Activated T-cell treated with anti-CD3 and anti-CD28 coated beads for 1 hour (primary cell): Measurements from ENCODE around the gene PDLIM7.

Experiments used
- DNase-seq: peaks from one replicate; pipeline ENCODE4 v3.0.0-alpha.2; 2020; ENCODE audit warnings: low read depth

Gene PDLIM7

DNA sequence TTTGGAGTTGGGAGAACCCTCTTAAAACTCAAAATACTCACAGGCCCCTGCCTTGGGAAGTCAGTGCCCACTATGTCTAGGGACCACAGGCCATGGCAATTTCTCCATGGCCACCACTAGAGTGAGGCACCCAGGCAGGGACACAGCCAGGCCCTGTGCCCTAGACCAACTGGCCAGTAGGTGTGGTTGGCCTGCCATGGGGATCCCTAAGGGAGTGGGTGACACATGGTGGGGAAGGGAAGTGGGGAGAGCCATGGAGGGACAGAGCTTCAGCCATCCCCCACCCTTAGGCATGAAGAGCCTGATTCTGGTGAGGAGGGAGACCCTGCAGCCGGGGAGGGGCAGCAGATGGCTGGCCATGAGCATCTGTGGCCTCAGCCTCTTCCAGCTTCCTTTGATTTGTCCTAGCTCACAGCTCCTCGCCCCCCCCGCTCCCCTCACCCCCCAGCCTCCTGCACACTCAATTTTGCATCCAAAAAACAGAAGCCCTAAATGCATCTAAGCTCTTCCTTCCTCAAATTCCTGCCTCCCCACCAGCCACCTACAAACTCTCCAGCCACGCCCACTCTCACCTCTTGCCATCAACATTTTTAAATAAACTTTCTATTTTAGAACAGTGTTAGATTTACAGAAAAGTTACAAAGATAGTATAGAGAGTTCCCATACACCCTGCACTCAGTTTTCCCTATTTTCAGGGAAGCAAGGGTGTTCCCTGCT, 22.4 kb downstream of the PDLIM7 start:
- no peak for DNase-seq

DNA sequence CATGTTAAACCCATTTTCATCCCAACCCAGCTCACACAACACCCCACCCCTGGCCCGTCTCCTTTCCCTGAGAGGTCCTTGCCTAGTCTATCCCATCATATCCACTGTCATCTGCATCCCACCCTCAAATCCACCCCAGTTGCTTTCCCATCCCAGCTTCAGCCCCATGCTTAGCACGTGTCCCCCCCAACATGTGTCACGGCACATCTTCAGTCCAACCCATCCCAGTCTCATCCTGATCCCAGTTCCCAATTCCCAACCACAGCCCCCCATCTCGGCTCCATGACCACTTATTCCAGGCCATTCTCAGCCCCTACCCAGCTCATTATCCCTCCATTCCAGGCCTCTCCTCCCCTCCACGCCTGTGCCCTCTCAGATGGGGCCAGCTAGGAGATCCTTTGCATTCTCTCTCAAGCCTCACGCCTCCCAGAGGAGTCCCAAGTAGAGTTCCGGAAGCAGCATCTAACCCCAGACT, 23.4 kb downstream of the PDLIM7 start:
- DNase-seq, result no peak

DNA sequence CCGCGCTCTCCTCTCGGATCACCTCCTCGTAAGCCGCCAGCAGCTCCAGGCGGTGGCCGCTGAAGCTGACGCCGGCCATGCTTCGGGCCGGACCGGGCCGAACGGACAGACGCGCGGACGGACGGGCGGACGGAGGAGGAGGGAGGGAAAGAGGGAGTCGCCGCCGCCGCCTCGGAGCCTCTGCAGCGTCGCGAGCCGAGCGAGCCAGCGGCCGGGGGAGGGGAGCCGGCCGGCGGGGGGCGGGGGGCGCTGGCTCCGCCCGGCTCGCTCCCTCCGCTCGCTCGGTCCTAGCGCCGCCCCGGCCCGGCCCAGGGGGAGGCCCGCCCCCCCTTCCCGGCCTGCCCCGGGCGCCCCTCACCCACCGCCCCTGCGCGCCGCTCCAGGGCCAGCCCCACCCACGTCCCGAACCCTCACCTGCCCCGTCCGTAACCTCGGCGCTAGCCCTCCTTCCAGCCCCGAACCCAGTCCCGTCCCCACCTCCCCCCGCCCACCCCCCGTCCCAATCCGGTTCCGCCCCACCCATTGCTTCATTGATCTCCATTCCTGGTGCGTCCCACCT, 23.9 kb downstream of the PDLIM7 start, which contains the start of gene DBN1:
DBN1 (minus strand) TSS at position 192 of the 559 bp plus-strand sequence; CDS start at position 79, 113 bp downstream.
- DNase-seq, result no peak

DNA sequence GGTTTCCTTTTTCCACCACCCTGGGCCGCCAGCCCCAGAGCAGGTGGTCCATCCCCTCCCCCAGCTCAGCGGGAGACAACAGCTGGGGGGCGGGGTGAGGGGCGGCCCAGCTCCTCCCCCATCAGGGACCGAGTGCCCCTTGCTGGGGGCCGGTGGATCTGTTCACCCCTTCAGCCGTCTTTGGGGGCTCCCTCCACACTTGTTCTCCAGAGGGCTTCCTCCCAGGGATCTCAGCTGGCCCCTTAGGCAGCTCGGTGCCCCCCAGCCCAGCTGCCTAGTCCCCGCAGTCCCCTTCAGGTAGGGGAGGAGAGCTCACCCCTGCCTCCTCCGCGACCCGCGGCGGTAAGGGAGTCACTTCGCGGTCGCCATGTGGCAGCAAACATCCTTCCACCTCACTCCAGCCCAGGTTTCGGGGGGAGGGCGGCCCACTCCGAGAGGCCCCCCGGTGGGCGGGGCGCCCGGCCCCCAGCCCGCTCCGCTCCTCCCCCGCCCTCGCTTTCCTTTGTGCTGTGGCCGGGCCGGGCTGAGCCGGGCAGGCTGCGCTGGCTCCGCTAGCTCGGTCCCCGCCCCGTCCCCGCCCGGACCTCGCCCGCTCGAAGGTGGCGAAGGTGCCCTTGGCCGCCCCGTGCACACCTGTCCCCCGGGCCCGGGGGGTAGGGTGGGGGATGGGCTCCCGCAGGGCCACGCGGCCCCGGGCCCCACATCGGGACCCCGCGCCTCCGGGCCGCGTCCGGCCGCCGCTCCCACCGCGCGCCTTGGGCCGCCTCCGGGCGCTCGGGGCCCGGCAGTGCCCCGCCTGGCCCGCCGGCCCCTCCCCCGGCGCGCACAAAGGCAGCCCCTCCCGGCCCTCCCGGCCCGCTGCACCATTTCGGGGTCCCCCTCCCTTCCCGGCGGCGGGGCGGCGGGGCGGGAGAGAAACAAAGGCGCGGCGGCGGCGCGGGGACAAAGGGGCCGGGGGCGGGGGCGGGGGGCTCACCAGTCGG, 24.7 kb downstream of the PDLIM7 start:
- no peak for DNase-seq

DNA sequence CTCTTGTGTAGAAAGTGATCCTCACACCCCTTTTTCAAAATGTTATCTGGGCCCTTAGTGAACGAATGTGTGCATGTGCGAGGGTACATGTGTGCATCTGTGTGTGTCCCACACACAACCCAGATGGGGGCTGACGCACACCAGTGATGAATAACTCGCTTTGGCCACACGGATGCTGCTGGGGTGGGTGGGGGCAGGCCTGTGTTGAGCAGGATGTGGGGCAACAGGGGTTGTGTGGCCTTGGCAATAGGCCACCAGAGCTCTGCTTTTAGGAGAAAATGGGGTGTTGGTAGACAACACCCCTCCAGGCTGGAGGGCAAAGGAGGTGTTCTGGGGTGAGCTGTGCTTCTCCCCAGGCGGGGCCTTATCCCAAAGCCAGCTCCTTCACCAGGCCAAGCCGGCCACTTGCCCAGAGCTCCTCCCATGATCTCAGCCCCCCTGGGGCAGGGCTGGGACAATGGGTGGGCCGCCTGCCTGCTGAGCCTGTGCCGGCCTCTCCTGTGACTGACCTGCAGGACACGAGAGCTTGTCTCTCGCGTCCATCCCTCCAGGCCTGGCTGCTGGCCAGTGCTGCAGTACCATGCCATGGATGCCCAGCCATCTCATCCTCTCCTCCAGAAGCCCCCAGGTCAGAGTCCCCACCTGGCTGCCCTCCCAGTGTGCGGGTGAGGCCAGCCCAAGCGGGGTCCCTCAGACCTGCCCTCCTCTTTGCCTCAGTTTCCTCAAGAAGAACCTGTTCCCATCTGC, 25.6 kb downstream of the PDLIM7 start:
- DNase-seq, result no peak

DNA sequence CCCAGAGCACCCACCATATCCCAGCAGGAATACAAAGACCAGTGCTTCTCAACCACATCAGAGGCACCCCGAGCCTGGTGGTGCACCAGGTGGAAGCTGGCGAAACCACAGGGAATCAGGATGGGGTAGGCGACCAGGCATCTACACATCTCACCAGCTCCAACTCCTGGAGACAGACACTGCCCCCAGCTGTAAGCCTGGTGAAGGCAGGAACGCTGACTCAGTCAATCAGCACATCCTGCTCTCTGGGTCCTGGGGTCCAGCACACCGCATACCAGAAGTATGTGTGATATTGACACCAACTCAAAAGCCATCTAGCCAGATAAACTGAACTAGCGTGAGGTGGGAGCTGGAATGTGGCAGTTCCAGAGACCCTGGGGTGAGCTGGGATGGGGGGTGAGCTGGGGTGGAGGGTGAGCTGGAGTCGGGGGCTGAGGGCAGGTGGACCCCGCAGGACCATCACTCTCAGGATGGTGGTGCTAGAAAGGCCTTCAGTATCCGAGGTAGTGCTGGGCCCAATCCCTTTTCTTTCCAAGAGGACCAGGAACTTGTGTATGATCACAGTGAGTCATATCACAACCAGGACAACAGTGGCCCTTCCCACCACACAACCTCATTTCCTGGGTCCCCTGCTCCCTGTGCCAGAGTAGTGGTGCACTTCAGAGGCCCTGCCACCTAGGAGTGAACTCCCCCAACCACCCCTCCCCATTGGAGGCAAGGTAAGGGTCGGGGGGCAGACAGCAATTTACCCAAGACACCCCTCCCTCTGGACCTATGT, 26.5 kb downstream of the PDLIM7 start:
- DNase-seq, result no peak

DNA sequence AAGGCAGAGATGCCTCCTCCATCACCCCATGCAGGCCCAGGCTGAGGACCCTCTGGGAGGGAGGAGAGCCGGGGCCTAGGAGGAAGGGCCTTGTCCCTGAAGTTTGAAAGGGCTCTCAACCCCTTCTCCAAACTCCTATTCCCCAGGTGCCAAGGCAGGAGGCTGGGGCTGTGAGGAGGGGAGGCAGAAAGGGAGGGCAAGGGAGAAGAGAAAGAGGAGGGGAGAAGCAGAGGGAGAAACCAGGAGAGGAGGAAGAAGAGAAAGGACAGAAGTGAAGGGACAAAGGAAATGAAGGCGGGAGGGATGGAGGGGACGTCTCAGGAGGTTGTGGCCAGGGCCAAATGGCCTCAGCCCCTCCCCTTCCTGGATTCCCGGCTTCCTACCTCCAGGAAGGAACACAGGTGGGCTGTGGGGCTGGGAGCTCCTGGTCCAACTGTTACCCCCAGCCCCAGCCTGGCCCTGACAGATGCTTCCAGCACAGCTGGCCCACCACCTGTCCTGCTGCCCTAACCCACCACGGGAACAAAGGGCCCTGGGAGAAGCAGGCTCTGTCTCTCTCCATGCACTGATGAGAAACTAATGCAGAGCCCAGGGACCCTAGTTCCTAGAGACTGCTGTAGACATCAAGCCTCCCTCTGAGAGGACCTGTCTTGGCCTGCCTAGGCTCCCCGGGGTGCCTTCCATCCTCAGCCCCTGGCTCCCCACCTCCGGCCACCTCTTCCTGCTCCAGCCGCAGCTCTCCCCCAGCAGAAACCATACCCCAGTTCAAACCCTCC, 27.5 kb downstream of the PDLIM7 start:
- no peak for DNase-seq

DNA sequence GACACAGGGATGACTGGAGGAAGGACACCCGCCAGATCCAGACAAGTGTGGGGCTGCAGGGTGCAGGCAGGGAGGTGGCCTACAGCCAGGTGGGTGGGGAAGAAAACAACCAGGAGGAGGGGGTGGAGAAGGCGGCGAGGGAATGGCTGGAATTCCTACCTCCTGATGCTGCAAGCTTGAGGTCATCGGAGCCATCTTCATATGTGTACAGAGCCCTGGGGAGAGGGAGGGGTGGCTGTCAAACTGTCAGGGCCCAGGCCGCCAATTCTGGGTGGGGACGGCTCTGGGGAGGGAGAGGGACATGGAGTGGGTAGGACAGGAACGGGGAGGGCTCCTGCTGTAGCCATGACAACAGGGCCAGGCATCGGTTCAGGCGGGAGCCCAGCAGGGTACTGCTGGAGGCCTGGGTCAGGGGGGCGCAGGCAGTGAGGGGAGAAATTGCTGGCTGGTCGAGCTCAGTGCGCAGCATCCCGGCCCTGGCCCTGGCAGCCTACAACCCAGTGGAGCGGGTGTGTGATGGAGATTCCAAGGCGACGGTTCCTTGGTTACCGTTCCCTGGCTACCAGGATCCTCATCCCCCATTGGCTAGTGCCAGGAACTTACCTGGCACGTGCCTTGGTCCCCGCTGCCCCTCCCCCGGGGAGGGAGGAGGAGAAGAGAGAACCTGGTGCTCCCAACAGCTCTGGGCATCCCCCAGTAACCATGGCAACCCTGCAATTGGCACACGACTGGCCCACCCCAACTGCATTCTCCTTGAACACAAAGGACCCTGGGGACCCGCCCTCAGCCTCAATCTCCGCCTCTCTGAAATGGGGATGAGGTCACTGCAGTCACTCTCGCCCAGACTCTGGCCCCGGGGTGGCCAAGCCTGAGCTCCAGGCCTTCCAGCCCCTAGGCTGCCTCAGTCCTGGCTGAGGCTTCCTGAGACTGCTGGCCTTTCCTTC, 28.4 kb downstream of the PDLIM7 start:
- no peak for DNase-seq

DNA sequence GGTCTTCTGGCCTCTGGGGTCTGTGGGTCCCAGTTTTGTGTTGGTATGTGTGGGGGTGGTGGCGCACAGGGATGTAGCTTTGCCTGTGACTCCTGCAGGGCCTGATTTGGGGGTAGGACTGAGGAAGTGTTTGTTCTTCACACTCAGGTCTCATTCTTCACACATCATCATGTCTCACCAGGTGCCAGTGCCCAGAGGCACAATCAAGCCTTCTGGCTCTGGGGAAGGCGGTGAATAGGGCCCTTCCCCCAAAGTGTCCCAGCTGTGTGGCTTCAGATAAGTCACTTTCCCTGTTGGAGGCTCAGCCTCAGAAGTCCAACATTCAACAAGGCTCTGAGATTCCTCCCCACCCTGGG, 29.1 kb downstream of the PDLIM7 start:
- no peak for DNase-seq

DNA sequence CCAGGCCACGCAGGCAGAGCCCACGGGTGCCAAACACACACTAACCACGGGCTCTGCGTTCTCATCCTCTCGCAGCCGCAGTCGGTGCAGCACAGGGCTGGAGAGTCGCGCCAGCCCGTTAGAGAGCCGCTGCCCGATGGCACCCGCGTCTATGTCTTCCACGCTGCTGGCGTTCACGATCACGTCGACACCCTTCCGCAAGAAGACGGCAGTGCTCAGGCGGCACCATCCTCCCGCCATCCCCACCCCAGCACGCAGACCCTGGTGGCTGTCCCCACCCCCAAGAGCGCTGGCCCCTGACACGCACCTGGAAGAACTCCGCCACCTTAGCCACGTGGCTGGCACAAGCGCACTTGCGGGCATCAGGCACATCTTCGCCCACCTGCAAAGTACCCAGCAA, 30.0 kb downstream of the PDLIM7 start:
- no peak for DNase-seq

DNA sequence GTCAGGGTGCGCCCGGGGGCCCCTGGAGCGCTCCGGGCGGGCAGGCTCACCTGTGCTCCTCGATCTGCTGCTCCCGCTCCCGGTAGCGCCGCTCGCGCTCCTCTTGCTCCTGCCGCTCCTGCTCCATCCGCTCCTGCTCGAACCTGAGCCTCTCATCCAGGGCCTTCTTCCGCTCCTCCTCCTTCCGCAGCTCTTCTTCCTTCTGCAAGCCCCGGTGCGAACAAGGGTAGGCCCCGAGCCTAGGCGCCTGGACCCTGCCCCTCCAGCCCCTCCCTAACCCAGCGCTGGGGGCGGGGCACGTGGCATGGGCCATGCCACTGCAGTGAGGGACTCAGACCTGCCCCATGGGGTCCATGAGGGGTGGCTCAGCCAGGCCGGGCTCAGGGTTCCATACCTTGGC, 30.5 kb downstream of the PDLIM7 start:
- DNase-seq, result no peak

DNA sequence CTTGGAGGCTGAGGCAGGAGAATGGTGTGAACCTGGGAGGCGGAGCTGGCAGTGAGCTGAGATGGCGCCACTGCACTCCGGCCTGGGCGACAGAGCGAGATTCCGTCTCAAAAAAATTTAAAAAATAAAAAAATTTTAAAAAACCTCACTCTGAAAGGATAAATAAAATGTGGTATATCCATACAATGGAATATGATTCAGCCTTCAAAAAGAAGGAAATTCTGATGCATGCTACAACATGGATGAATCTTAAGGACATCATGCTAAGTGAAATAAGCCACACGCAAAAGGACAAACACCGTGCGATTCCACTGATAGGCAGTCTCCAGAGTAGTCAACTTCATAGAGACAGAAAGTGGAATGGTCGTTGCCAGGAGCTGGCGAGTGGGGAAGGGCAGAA, 32.4 kb downstream of the PDLIM7 start:
- no peak for DNase-seq

DNA sequence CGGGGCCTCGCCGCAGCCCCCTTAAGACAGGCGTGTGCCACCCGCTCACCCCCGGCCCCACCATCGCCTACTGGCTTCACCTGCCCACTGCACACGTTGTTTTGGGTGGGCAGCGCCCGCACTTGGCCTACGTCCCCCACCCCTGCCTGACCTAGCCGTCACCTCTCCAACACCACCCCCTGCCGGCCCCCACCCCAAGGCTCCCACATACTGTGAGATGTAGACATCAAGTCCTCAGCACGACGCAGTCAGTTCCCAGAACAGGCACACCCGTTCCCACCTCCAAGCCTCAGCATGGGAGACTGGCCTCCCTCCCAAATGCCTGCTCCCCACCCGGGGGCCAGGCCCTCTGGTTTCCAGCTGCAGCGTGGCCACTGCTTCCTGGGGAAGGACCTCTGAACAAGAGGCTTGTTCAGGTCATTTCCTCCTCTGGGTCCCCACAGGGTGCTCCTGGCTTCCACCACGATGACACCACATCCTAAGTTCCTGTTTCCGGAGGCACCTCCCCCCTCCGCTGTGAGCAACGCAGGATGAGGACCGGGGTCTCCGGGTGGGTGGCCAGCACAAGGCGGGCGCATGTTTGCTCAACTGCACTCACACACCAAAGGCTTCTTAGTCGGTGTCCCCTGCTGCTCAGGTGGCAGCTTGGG, 35.3 kb downstream of the PDLIM7 start:
- DNase-seq, result no peak

DNA sequence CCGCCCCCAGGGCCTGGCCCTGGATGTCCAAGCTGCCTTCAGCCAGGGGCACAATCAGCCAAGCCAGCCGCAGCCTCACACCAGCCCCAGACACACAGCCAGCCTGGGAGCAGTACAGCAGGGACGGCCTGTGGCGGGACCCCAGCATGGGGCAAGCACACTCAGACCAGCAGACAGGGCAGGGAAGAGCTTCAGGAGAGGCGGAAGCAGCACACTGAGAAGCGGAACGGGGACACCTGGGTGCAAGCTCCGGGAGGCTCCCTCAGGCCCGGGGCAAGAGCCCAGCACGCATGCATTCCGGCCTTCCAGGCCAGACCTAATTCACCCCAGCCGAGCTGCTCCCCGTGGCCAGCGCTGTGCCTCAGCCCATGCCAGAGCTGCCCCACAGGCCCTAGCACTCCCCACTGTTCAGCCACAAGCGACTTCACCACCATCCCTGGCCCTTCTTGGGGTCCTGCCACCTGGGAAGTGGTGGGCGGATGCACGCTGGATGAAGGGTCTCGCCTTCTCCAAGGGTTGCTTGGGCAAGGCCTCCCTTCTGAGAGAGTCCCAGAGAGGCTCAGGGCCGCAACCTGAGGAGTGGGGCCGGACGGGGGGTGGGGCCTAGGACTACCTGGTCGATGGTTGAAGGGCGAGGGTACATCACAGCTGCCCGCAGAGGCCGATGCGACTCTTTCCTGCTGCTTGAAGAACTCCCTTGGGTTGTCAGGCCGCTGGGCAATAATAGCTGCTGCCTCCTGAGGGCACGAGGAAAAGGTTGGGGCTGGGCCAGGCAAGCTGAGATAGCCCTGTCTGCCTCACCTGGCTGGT, 37.4 kb downstream of the PDLIM7 start:
- no peak for DNase-seq

DNA sequence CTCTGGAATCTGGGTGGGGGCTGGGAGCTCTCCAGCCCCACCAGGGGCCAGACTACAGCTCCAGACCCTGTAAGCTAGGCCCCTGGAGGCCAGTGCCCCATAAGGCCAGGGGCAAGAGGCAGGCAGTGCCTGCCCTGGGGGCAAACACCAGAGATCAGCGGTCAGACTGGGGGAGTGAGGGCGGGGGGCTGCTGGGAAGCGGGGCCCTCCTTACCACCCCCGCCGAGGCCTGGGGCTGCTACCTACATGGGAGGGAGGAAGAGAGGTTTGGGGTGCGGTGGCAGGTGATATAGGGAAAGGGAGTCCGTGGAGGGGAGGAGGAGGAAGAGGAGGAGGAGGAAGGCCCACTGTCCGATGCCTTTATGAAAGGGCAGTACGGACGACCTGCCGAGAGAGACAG, 38.0 kb downstream of the PDLIM7 start:
- DNase-seq, result no peak

DNA sequence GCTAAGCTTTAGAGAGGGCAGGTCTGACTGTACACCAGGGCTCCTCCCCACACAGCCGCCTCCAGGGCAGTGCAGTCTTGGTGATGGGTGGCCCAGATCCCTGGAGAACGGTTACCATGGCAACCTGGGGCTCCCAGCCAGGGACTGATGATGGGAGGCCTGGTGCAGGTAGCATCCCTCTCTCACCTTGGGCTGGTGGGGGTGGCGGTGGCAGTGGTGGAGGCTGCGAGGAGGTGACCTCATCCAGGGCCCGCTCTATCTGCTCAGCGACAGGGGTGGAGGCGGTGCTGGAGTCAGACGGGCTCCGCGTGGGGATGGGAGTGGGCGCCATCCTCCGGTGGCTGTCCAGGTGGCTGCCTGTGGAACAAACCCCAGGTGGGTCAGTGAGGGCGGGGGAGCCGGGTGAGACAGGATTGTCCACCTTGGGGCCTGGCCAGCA, 38.5 kb downstream of the PDLIM7 start:
- DNase-seq, result no peak

DNA sequence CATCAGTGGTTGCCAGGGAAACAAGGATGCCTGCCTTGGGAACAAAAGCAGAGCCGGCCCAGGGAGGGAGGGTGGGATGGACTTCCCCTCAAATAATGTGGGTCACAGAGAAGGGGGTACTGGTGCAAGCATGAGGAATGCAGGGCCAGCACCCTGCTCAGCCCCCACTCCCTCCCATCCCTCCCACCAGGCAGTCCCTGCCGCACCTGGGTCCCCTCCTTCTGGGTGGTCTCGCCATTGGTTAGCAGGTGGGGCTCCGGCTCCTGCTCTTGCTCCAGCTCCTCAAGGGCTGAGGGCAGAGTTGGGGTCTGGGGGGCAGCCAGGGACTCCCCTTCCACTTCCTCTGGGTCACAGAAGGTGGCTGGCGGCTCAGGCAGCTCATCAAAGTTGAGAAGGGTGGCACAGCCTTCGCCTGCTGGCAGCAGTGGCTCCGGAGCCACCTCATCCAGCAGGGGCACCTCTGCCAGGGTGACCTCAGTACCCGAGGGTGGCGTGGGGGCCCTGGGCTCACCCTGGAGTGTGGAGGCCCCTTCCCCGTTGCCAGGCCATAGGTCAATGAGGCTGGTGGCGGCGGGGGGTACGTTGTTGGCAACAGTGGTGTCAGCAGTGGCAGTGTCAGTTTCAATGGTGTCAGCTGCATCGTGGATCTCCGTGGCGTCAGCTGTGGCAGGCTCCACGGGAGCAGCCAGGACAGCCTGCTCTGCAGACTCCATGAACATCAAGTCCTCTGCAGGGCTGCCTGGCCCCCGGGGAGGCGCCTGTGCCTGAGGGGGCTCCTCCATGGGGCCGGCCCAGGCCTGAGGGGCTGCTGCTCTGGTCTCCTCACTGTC, 39.3 kb downstream of the PDLIM7 start:
- DNase-seq, result no peak
